Fibroblast of lung (primary cell): ENCODE data around the gene FOXRED1. TPM values are rescaled to one million over a fixed set of nuclear protein-coding genes. Genes with fewer than 3 reads are reported as not detected.

ENCODE experiments used
- DNase-seq, 2 donors: peaks; one replicate each; pipeline versions ENCODE4 v3.0.0 to v3.0.0-alpha.2; 2010; ENCODE audit warnings: low read depth in 2 of 2
- H2AFZ ChIP-seq: 2 replicates; pipeline ENCODE4 v1.5.1; 2012; ENCODE audit warnings: low read length, control low read depth, inconsistent platforms
- H3K27ac ChIP-seq: 2 replicates; pipeline ENCODE4 v1.5.1; 2011; ENCODE audit warnings: low read length, control low read depth; ENCODE audit not compliant: insufficient read depth
- H3K27me3 ChIP-seq: 2 replicates; pipeline ENCODE4 v1.5.1; 2011; ENCODE audit warnings: mild to moderate bottlenecking, low read length; ENCODE audit not compliant: control insufficient read depth, insufficient read depth
- H3K36me3 ChIP-seq: 2 replicates; pipeline ENCODE4 v1.5.1; 2011; ENCODE audit warnings: low read length; ENCODE audit not compliant: control insufficient read depth, insufficient read depth
- H3K4me1 ChIP-seq: 2 replicates; pipeline ENCODE4 v1.5.1; 2011; ENCODE audit warnings: low read length; ENCODE audit not compliant: control insufficient read depth, insufficient read depth; ENCODE audit errors: extremely low read depth
- H3K4me2 ChIP-seq: 2 replicates; pipeline ENCODE4 v1.5.1; 2011; ENCODE audit warnings: low read length, control low read depth; ENCODE audit not compliant: insufficient read depth; ENCODE audit errors: extremely low read depth
- H3K4me3 ChIP-seq, 4 experiments: fragments of 200-600 bp in 1 of 4; sonication (generic) in 1 of 4; replicated peaks in 1 of 4; 2 replicates each; pipeline ENCODE4 v1.5.1; 2011 to 2016; ENCODE audit warnings: low read length in 4 of 4, low read depth in 3 of 4, mild to moderate bottlenecking in 3 of 4, control low read depth in 2 of 4, inconsistent platforms in 1 of 4, mixed read lengths in 1 of 4; ENCODE audit not compliant: insufficient read depth in 1 of 4; ENCODE audit errors: control extremely low read depth in 1 of 4
- H3K79me2 ChIP-seq: 2 replicates; pipeline ENCODE4 v1.5.1; 2012; ENCODE audit warnings: mild to moderate bottlenecking, low read length, inconsistent platforms; ENCODE audit not compliant: control insufficient read depth, insufficient read depth
- H3K9ac ChIP-seq: 2 replicates; pipeline ENCODE4 v1.5.1; 2011; ENCODE audit warnings: mild to moderate bottlenecking, low read length, control low read depth; ENCODE audit not compliant: insufficient read depth
- H3K9me3 ChIP-seq: 2 replicates; pipeline ENCODE4 v1.5.1; 2012; ENCODE audit warnings: low read depth, low read length; ENCODE audit not compliant: control insufficient read depth, insufficient read depth
- H4K20me1 ChIP-seq: 2 replicates; pipeline ENCODE4 v1.5.1; 2011; ENCODE audit warnings: low read length; ENCODE audit not compliant: control insufficient read depth, insufficient read depth; ENCODE audit errors: extremely low read depth
- CTCF ChIP-seq, 2 donors: IDR thresholded peaks in 1 of 2; conservative IDR thresholded peaks in 1 of 2; 1 replicate in 1 of 2; 2 replicates in 1 of 2; pipeline ENCODE4 v1.5.1; 2011 to 2012; ENCODE audit warnings: low read length in 2 of 2, control low read depth in 1 of 2, inconsistent platforms in 1 of 2, low read depth in 1 of 2, mild to moderate bottlenecking in 1 of 2
- EZH2 ChIP-seq: IDR thresholded peaks from 2 replicates; pipeline ENCODE4 v1.5.1; 2012; ENCODE audit warnings: low read length, control low read depth, mild to moderate bottlenecking; ENCODE audit errors: missing control alignments
- polyA plus RNA-seq, 2 donors: library from polyadenylated mRNA; depleted of rRNA in 1 of 2; stranded (reverse) in 1 of 2; unstranded in 1 of 2; fragments of >200 nt; gene quantifications; 2 replicates each; pipeline ENCODE4 v1.2.1, GENCODE V29; 2011 to 2012; ENCODE audit warnings: missing spikeins in 1 of 2
- total RNA-seq: library from RNA; depleted of rRNA; stranded (reverse); fragments of >200 nt; gene quantifications from 2 replicates; pipeline ENCODE4 v1.2.1, GENCODE V29; 2014

Gene FOXRED1
- total and polyA plus RNA-seq, 2 donors (not counting 1 experiment from before 2014, with no cell fraction given): 8.6 to 8.8 TPM

- Histone ChIP-seq H2AFZ (no peak overlapping the region), H3K36me3 (no peaks in the 10 kb centered on the region), H3K9ac (no peak overlapping the region), H3K4me2 (peak overlapping the region; percentile 92), H3K4me3 (no peak overlapping the region), H3K79me2 (no peaks in the 10 kb centered on the region), H4K20me1 (no peaks in the 10 kb centered on the region), H3K4me1 (peaks cover 24% of the 10 kb centered on the region), H3K9me3 (no peaks in the 10 kb centered on the region), H3K27me3 (no peaks in the 10 kb centered on the region), H3K27ac (peak overlapping the region; percentile 93)
- no peak for TF ChIP-seq CTCF (conservative IDR thresholded peaks at IDR 0.05 in 1 of 2, IDR thresholded peaks at IDR 0.05 in 1 of 2; ENCODE audit: low read depth in 1 of 2, low read length in 2 of 2)
- no peak for TF ChIP-seq EZH2
- DNase-seq: no peak
These were observed 50.4 kb downstream of the FOXRED1 start for GRCh38 chr11:126319374-126319740.

GRCh38 chr11:126322996-126323395, 54.0 kb downstream of the FOXRED1 start:
- no peaks in the 10 kb centered on the region for H3K79me2 ChIP-seq
- TF ChIP-seq CTCF (conservative IDR thresholded peaks at IDR 0.05 in 1 of 2, IDR thresholded peaks at IDR 0.05 in 1 of 2; ENCODE audit: low read depth in 1 of 2, low read length in 2 of 2) (no peak), EZH2 (no peak)
- H3K4me3 ChIP-seq: no peak overlapping the region
- H3K9me3 ChIP-seq: no peaks in the 10 kb centered on the region
- H3K9ac ChIP-seq: no peak overlapping the region
- no peak overlapping the region for H3K27ac ChIP-seq
- DNase-seq: no peak
- H3K4me2 ChIP-seq: no peak overlapping the region
- peaks cover 15% of the 10 kb centered on the region for H3K4me1 ChIP-seq
- H3K36me3 ChIP-seq: no peaks in the 10 kb centered on the region
- no peaks in the 10 kb centered on the region for H4K20me1 ChIP-seq
- no peaks in the 10 kb centered on the region for H3K27me3 ChIP-seq
- H2AFZ ChIP-seq: no peak overlapping the region

GRCh38 chr11:126327281-126328000, 58.5 kb downstream of the FOXRED1 start:
- no peak overlapping the region for H2AFZ ChIP-seq
- H3K4me1 ChIP-seq: peaks cover 8% of the 10 kb centered on the region
- H3K27me3 ChIP-seq: no peaks in the 10 kb centered on the region
- H3K9ac ChIP-seq: no peak overlapping the region
- no peaks in the 10 kb centered on the region for H4K20me1 ChIP-seq
- no peak overlapping the region for H3K4me3 ChIP-seq
- H3K79me2 ChIP-seq: no peaks in the 10 kb centered on the region
- no peak overlapping the region for H3K27ac ChIP-seq
- TF ChIP-seq EZH2: no peak
- TF ChIP-seq CTCF (conservative IDR thresholded peaks at IDR 0.05 in 1 of 2, IDR thresholded peaks at IDR 0.05 in 1 of 2; ENCODE audit: low read depth in 1 of 2, low read length in 2 of 2): no peak
- DNase-seq: no peak
- no peaks in the 10 kb centered on the region for H3K36me3 ChIP-seq
- no peaks in the 10 kb centered on the region for H3K9me3 ChIP-seq
- H3K4me2 ChIP-seq: no peak overlapping the region

Other genes starting within 250 kb of the FOXRED1 start
- 10.3 and 10.7 TPM in 2 replicates for gene CDON, start 206.3 kb upstream of the FOXRED1 start, total RNA-seq
- 2.3 and 10.7 TPM in 2 replicates for gene CDON, start 206.3 kb upstream of the FOXRED1 start, polyA plus RNA-seq
- 26.9 and 28.2 TPM in 2 replicates for gene RPUSD4, start 57.5 kb upstream of the FOXRED1 start, total RNA-seq
- gene RPUSD4, start 57.5 kb upstream of the FOXRED1 start, polyA plus RNA-seq: 16.3 and 19.6 TPM in 2 replicates
- gene FAM118B, start 57.4 kb upstream of the FOXRED1 start, total RNA-seq: 18.7 and 21.0 TPM in 2 replicates
- gene FAM118B, start 57.4 kb upstream of the FOXRED1 start, polyA plus RNA-seq: 27.5 and 30.3 TPM in 2 replicates
- gene SRPRA, start 259 bp upstream of the FOXRED1 start, total RNA-seq: 43.1 and 52.8 TPM in 2 replicates
- gene SRPRA, start 259 bp upstream of the FOXRED1 start, polyA plus RNA-seq: 134 and 160 TPM in 2 replicates
- 3.3 and 4.8 TPM in 2 replicates for gene TIRAP, start 13.9 kb downstream of the FOXRED1 start, total RNA-seq
- 5.1 and 5.4 TPM in 2 replicates for gene TIRAP, start 13.9 kb downstream of the FOXRED1 start, polyA plus RNA-seq
- 9.8 and 13.0 TPM in 2 replicates for gene DCPS, start 34.9 kb downstream of the FOXRED1 start, total RNA-seq
- gene DCPS, start 34.9 kb downstream of the FOXRED1 start, polyA plus RNA-seq: 22.7 and 40.8 TPM in 2 replicates
- 25.2 and 36.8 TPM in 2 replicates for gene ST3GAL4, start 86.5 kb downstream of the FOXRED1 start, total RNA-seq
- 16.7 and 24.8 TPM in 2 replicates for gene ST3GAL4, start 86.5 kb downstream of the FOXRED1 start, polyA plus RNA-seq